PC-3 (cell line): ENCODE measurements around the gene KSR1.
"Not testable (repeated sequence)": the region's sequence is repeated elsewhere in the genome, so short reads cannot be mapped to it uniquely, and the experiment has no call there.

ENCODE experiments used
- EZH2 ChIP-seq: fragments of 300-600 bp; sonication (generic); IDR thresholded peaks from one replicate; pipeline ENCODE4 v1.6.1; 2017; ENCODE audit warnings: antibody characterized with exemption, mild to moderate bottlenecking, low read length; ENCODE audit not compliant: unreplicated experiment
- EZH2phosphoT487 ChIP-seq: fragments of 300-600 bp; sonication (generic); IDR thresholded peaks from 2 replicates; pipeline ENCODE4 v1.6.1; 2018; ENCODE audit warnings: mild to moderate bottlenecking, antibody characterized with exemption, low read length, borderline replicate concordance
- TF ChIP-seq, protein P1 (sequence below): fragments of 300-600 bp; sonication (generic); conservative IDR thresholded peaks from 2 replicates; pipeline ENCODE4 v1.5.1; 2017; ENCODE audit warnings: antibody characterized with exemption, low read depth, mild to moderate bottlenecking, low read length

DNA sequence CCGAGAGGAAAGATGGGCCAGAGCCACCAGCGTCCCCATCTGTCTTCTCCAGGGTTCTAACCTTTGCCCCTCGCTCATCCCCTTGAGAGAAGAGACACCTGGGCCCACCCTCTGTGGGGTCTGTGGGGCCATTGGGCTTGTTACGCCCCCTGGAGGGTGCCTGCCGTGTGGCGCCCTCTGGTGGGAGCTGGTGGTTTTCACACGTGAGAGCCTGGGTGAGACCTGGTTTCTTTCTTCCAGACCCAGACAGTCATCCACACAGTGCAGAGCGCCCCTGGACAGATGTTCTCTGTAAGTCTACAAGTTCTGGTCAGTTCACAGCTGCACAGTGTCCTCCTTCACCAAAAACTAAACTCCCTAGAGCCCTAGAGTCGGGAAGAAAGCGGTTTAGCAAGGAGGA lies 189.4 kb downstream of the KSR1 start:
- TF ChIP-seq, protein P1, sequence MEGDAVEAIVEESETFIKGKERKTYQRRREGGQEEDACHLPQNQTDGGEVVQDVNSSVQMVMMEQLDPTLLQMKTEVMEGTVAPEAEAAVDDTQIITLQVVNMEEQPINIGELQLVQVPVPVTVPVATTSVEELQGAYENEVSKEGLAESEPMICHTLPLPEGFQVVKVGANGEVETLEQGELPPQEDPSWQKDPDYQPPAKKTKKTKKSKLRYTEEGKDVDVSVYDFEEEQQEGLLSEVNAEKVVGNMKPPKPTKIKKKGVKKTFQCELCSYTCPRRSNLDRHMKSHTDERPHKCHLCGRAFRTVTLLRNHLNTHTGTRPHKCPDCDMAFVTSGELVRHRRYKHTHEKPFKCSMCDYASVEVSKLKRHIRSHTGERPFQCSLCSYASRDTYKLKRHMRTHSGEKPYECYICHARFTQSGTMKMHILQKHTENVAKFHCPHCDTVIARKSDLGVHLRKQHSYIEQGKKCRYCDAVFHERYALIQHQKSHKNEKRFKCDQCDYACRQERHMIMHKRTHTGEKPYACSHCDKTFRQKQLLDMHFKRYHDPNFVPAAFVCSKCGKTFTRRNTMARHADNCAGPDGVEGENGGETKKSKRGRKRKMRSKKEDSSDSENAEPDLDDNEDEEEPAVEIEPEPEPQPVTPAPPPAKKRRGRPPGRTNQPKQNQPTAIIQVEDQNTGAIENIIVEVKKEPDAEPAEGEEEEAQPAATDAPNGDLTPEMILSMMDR = not testable (repeated sequence)
- not testable (repeated sequence) for TF ChIP-seq EZH2, EZH2phosphoT487
